ENCODE results near the gene ACADM.
"Not testable (repeated sequence)": the region's sequence is repeated elsewhere in the genome, so short reads cannot be mapped to it uniquely, and the experiment has no call there.

ACADM gene

DNA sequence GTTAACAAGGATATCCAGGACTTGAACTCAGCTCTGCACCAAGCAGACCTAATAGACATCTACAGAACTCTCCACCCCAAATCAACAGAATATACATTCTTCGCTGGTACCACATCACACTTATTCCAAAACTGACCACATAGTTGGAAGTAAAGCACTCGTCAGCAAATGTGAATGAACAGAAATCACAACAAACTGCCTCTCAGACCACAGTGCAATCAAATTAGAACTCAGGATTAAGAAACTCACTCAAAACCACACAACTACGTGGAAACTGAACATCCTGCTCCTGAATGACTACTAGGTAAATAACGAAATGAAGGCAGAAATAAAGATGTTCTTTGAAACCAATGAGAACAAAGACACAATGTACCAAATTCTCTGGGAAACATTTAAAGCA is 55.7 kb downstream of the ACADM start:
- H3K27ac ChIP-seq (ENCODE audit: low read length); H3K9me3 ChIP-seq (ENCODE audit: control insufficient read depth in 1 of 2, low read length in 2 of 2); H3K4me3 ChIP-seq (ENCODE audit: low read depth in 1 of 2, low read length in 2 of 2); H3K4me1 ChIP-seq (ENCODE audit: control insufficient read depth in 1 of 2, insufficient read depth in 2 of 2, low read length in 2 of 2); H3K36me3 ChIP-seq (ENCODE audit: control insufficient read depth in 1 of 2, insufficient read depth in 2 of 2, low read length in 2 of 2); H3K27me3 ChIP-seq (ENCODE audit: low read depth, low read length): not testable (repeated sequence)

DNA sequence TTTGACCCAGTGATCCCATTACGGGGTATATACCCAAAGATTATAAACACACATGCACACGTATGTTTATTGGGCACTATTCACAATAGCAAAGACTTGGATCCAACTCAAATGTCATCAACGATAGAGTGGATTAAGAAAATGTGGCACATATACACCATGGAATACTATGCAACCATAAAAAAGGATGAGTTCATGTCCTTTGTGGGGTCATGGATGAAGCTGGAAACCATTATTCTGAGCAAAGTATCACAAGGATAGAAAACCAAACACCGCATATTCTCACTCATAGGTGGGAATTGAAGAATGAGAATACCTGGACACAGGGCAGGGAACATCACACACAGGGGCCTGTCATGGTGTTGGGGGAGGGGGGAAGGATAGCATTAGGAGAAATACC is 59.4 kb downstream of the ACADM start:
- H3K27ac ChIP-seq (ENCODE audit: low read length); H3K4me3 ChIP-seq (ENCODE audit: low read depth in 1 of 2, low read length in 2 of 2); H3K27me3 ChIP-seq (ENCODE audit: low read depth, low read length); H3K36me3 ChIP-seq (ENCODE audit: control insufficient read depth in 1 of 2, insufficient read depth in 2 of 2, low read length in 2 of 2); H3K9me3 ChIP-seq (ENCODE audit: control insufficient read depth in 1 of 2, low read length in 2 of 2): not testable (repeated sequence)
- peaks cover 4 to 17% of the 10 kb centered on the region in 2 donors for H3K4me1 ChIP-seq (ENCODE audit: control insufficient read depth in 1 of 2, insufficient read depth in 2 of 2, low read length in 2 of 2)

DNA sequence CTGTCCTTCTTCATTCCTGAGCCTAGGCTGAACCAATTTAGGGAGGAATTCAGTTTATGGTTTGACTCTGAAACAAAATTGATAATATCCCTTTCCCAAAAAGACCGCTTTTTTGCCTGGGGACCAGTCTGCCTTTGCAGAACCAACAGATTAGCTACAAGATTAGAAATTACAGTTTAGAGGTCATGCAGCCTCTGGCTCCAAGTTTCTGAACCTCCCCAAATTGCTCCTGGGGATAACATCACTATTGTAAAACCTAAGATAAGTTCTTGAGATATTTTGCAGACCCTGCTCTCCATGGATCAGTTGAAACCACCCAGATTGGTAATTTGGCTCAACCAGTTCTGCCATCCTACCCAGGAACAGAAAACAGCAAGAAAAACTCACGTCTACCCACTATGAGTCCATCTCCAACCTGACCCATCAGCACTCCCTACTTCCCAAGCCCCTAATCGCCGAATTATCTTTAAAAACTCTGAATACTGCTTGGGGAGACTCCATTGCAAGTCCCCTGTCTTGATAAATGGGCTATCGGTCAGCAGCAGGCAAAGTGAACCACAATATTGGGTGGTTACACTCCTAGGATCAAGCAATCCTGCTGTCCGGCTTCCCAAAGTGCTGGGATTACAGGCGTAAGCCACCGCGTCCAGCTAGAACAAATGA is 60.9 kb downstream of the ACADM start:
- H3K27ac ChIP-seq (ENCODE audit: low read length), result peak overlapping the region; percentile 97
- no peaks in the 10 kb centered on the region for H3K27me3 ChIP-seq (ENCODE audit: low read depth, low read length)
- H3K36me3 ChIP-seq (ENCODE audit: control insufficient read depth in 1 of 2, insufficient read depth in 2 of 2, low read length in 2 of 2), result peaks cover 5 to 16% of the 10 kb centered on the region in 2 donors
- peak overlapping the region; percentile 80 to 96 for H3K4me3 ChIP-seq (ENCODE audit: low read depth in 1 of 2, low read length in 2 of 2)
- no peaks in the 10 kb centered on the region for H3K9me3 ChIP-seq (ENCODE audit: control insufficient read depth in 1 of 2, low read length in 2 of 2)
- peaks cover 9 to 29% of the 10 kb centered on the region in 2 donors for H3K4me1 ChIP-seq (ENCODE audit: control insufficient read depth in 1 of 2, insufficient read depth in 2 of 2, low read length in 2 of 2)

DNA sequence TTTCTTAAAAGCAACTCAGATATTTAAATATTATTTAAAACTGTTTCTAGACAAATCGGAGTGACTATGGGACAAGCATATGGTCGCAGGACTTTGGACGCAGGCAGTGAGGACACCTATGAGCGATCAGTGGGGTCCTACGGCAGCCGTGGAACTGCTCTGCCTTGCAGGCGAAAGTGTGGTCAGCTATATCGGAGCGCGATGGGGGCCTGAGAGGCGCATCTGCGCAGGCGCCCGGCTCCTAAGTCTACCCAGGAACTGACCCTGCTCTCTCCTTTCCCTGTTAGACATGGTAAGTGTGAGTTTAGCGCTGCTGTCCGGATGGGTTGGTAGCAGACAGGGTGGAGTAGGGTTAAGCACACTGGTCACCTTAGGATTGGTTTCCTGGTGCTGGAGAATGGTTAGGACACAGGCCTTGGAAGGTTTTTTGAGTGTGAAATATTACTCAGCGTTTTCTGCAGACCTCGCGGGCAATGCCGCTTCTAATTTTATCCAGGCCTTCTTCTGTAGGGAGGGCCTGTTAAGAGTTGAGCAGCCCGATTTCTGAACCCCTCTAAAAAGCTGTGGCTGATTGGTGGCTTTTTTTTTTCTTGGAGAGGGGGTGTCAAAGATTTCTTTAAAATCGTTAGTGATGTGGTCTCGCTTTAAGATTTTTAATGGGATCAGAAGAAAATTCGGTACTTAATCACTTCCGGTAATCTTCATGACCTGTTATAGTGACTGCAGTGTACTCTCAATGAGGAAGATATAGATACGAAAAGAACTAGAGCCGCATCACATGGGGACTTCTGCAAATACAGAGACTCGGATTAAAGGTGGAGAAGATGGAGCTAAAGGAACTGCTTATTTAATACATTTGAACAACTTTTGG is 61.7 kb downstream of the ACADM start, which contains the start of gene RABGGTB:
RABGGTB (plus strand) TSS at position 274 of the 871 bp plus-strand sequence; CDS start at position 290, 16 bp downstream.
- Histone ChIP-seq H3K4me3 (ENCODE audit: low read depth in 1 of 2, low read length in 2 of 2) (peak within 1 kb of the TSS; percentile 80 to 96), H3K4me1 (ENCODE audit: control insufficient read depth in 1 of 2, insufficient read depth in 2 of 2, low read length in 2 of 2) (peaks cover 9 to 34% of the 10 kb centered on the region in 2 donors), H3K27me3 (ENCODE audit: low read depth, low read length) (no peaks in the 10 kb centered on the region), H3K27ac (ENCODE audit: low read length) (peak within 1 kb of the TSS; percentile 97), H3K36me3 (ENCODE audit: control insufficient read depth in 1 of 2, insufficient read depth in 2 of 2, low read length in 2 of 2) (peaks cover 9 to 21% of the 10 kb centered on the region in 2 donors), H3K9me3 (ENCODE audit: control insufficient read depth in 1 of 2, low read length in 2 of 2) (no peaks in the 10 kb centered on the region)

DNA sequence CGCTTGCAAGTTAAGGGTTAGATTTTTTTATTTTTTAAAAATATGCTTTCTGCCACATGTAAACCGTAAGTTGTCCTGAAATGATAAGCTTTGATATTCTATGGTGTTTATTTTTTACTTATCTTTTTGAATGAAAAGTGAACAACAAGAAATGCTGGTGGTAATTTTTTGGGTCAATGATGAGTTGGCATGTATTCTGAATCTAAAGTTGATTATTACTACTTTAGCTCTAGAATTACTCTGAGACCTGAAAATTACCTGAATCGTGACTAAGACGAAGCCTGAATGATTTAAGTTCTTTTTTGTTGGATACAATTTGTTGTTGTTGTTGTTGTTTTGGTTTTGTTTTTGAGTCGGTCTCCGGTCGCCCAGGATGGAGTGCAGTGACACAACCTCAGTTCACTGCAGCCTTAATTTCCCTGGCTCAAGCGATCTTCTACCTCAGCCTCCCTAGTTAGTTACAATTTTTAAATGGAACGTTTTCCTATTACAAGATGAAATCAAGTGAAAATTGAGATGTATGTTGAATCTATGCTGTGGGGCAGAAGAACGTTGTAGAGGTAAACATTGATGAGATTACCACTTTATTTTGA is 62.5 kb downstream of the ACADM start:
- H3K27me3 ChIP-seq (ENCODE audit: low read depth, low read length), result no peaks in the 10 kb centered on the region
- H3K9me3 ChIP-seq (ENCODE audit: control insufficient read depth in 1 of 2, low read length in 2 of 2), result no peaks in the 10 kb centered on the region
- peak overlapping the region; percentile 97 for H3K27ac ChIP-seq (ENCODE audit: low read length)
- peak overlapping the region; percentile 80 to 96 for H3K4me3 ChIP-seq (ENCODE audit: low read depth in 1 of 2, low read length in 2 of 2)
- H3K4me1 ChIP-seq (ENCODE audit: control insufficient read depth in 1 of 2, insufficient read depth in 2 of 2, low read length in 2 of 2), result peaks cover 9 to 34% of the 10 kb centered on the region in 2 donors
- H3K36me3 ChIP-seq (ENCODE audit: control insufficient read depth in 1 of 2, insufficient read depth in 2 of 2, low read length in 2 of 2), result peaks cover 17 to 29% of the 10 kb centered on the region in 2 donors

DNA sequence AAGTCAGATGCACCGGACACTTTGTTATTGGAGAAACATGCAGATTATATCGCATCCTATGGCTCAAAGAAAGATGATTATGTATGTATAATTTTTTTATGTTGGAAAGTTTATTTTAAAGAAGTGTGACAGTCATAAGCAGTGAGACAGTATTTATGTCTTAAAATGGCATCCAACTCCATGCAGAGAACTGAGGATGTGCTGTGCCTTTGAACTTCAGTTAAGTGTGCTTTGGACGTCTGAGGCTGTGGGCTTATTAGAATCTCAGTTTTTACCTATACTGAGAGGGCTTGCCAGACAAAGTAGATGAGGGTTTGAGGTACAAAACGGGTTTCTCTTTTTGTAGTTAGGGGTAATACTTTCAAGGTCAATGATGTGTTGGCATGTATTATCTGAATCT is 63.0 kb downstream of the ACADM start:
- Histone ChIP-seq H3K4me3 (ENCODE audit: low read depth in 1 of 2, low read length in 2 of 2) (peak overlapping the region; percentile 80 to 96), H3K27me3 (ENCODE audit: low read depth, low read length) (no peaks in the 10 kb centered on the region), H3K27ac (ENCODE audit: low read length) (peak overlapping the region; percentile 97), H3K9me3 (ENCODE audit: control insufficient read depth in 1 of 2, low read length in 2 of 2) (no peaks in the 10 kb centered on the region), H3K4me1 (ENCODE audit: control insufficient read depth in 1 of 2, insufficient read depth in 2 of 2, low read length in 2 of 2) (peaks cover 9 to 34% of the 10 kb centered on the region in 2 donors), H3K36me3 (ENCODE audit: control insufficient read depth in 1 of 2, insufficient read depth in 2 of 2, low read length in 2 of 2) (peaks cover 22 to 34% of the 10 kb centered on the region in 2 donors)

DNA sequence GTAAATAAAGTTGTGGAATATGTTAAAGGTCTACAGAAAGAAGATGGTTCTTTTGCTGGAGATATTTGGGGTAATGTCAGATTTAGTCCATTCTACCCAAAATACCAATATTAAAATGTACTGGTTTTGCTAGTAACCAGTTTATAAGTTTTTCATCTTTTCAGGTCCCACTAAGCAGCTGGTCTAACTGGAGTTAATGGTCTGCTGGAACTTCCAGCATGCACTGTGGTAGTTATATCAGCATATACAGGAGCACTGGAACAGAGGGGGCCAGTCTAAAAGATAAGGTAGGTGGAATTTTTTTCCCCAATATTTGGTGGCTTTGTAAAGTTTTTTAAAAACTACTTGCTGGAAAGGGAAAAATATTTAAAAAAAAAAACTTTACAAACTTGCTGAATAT is 65.5 kb downstream of the ACADM start:
- H3K4me3 ChIP-seq (ENCODE audit: low read depth in 1 of 2, low read length in 2 of 2), result no peak overlapping the region
- no peaks in the 10 kb centered on the region for H3K9me3 ChIP-seq (ENCODE audit: control insufficient read depth in 1 of 2, low read length in 2 of 2)
- H3K27me3 ChIP-seq (ENCODE audit: low read depth, low read length), result no peaks in the 10 kb centered on the region
- peaks cover 36 to 53% of the 10 kb centered on the region in 2 donors for H3K36me3 ChIP-seq (ENCODE audit: control insufficient read depth in 1 of 2, insufficient read depth in 2 of 2, low read length in 2 of 2)
- peaks cover 9 to 34% of the 10 kb centered on the region in 2 donors for H3K4me1 ChIP-seq (ENCODE audit: control insufficient read depth in 1 of 2, insufficient read depth in 2 of 2, low read length in 2 of 2)
- H3K27ac ChIP-seq (ENCODE audit: low read length), result no peak overlapping the region

DNA sequence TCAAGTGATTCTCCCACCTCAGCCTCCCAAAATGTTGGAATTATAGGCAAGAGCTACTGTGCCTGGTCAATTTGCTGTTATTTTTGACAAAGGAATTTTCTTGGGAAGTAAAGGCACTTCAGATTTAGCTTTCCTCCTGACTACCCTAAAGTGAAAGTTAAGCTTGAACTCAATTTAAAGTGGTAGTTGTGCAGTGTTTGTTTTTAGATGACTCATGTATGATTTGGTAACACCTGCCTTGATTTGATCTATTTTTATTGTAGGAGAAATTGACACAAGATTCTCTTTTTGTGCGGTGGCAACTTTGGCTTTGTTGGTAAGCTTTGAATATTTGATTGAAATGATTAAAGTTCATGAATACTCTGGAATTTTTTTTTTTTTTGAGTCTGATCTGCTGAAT is 66.5 kb downstream of the ACADM start:
- Histone ChIP-seq H3K4me3 (ENCODE audit: low read depth in 1 of 2, low read length in 2 of 2) (peak overlapping the region in 1 of 2 donors; percentile 9), H3K9me3 (ENCODE audit: control insufficient read depth in 1 of 2, low read length in 2 of 2) (no peaks in the 10 kb centered on the region), H3K4me1 (ENCODE audit: control insufficient read depth in 1 of 2, insufficient read depth in 2 of 2, low read length in 2 of 2) (peaks cover 9 to 34% of the 10 kb centered on the region in 2 donors), H3K27me3 (ENCODE audit: low read depth, low read length) (no peaks in the 10 kb centered on the region), H3K27ac (ENCODE audit: low read length) (no peak overlapping the region), H3K36me3 (ENCODE audit: control insufficient read depth in 1 of 2, insufficient read depth in 2 of 2, low read length in 2 of 2) (peaks cover 45 to 60% of the 10 kb centered on the region in 2 donors)

DNA sequence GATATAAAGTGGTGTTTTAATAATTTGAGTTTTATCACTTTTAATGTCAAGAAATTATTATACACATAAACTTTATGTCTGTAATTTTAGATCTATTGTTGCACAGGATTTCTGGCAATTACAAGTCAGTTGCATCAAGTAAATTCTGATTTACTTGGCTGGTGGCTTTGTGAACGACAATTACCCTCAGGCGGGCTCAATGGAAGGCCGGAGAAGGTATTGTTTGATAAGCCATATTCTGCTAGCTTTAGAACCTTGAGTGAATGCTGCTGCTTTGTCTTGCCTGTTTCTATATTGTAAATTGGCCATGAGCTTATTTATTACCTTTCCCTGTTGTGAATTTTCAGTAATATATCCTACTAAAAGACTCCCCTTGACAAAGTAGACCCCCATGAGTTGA is 67.6 kb downstream of the ACADM start:
- Histone ChIP-seq H3K27me3 (ENCODE audit: low read depth, low read length) (no peaks in the 10 kb centered on the region), H3K27ac (ENCODE audit: low read length) (no peak overlapping the region), H3K4me1 (ENCODE audit: control insufficient read depth in 1 of 2, insufficient read depth in 2 of 2, low read length in 2 of 2) (peaks cover 9 to 34% of the 10 kb centered on the region in 2 donors), H3K36me3 (ENCODE audit: control insufficient read depth in 1 of 2, insufficient read depth in 2 of 2, low read length in 2 of 2) (peaks cover 48 to 65% of the 10 kb centered on the region in 2 donors), H3K9me3 (ENCODE audit: control insufficient read depth in 1 of 2, low read length in 2 of 2) (no peaks in the 10 kb centered on the region), H3K4me3 (ENCODE audit: low read depth in 1 of 2, low read length in 2 of 2) (no peak overlapping the region)

DNA sequence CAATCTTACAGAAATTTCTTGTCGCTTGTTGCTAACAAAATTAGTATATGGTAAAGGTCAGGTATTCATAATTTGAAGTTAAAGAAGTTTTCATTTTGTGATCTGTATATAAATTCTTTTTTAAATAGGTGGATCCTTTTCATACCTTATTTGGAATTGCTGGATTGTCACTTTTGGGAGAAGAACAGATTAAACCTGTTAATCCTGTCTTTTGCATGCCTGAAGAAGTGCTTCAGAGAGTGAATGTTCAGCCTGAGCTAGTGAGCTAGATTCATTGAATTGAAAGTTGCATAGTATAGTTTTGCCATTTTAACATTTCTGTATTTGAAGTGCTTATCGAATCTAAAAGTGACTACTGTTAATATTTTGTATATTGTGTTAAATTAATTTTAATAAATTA is 69.9 kb downstream of the ACADM start:
- no peak overlapping the region for H3K27ac ChIP-seq (ENCODE audit: low read length)
- no peaks in the 10 kb centered on the region for H3K27me3 ChIP-seq (ENCODE audit: low read depth, low read length)
- H3K4me3 ChIP-seq (ENCODE audit: low read depth in 1 of 2, low read length in 2 of 2), result no peak overlapping the region
- H3K36me3 ChIP-seq (ENCODE audit: control insufficient read depth in 1 of 2, insufficient read depth in 2 of 2, low read length in 2 of 2), result peaks cover 48 to 57% of the 10 kb centered on the region in 2 donors
- H3K9me3 ChIP-seq (ENCODE audit: control insufficient read depth in 1 of 2, low read length in 2 of 2), result no peaks in the 10 kb centered on the region
- H3K4me1 ChIP-seq (ENCODE audit: control insufficient read depth in 1 of 2, insufficient read depth in 2 of 2, low read length in 2 of 2), result peaks cover 6 to 13% of the 10 kb centered on the region in 2 donors

DNA sequence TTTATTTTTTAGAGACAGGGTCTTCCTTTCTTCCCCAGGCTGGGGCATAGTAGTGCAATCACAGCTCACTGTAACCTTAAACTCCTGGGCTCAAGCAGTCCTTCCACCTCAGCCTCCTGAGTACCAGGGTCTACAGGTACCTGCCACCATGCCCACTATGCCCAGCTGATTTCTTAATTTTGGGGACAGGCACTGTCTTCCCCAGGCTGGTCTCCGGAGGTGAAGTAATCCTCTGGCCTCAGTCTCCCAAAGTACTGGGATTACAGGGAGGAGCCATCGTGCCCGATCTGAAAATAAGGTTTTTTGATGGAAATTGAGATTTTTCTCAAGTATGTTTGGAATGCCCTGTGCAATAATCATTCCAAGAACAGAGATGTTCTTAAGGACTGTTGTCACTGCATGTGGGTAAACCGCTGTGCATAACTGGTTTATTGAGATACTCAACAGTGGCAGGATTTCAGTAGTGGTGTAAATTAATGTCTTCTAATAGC is 71.2 kb downstream of the ACADM start:
- peaks cover 0 to 2% of the 10 kb centered on the region in 2 donors for H3K4me1 ChIP-seq (ENCODE audit: control insufficient read depth in 1 of 2, insufficient read depth in 2 of 2, low read length in 2 of 2)
- H3K27me3 ChIP-seq (ENCODE audit: low read depth, low read length), result no peaks in the 10 kb centered on the region
- H3K36me3 ChIP-seq (ENCODE audit: control insufficient read depth in 1 of 2, insufficient read depth in 2 of 2, low read length in 2 of 2), result peaks cover 40 to 48% of the 10 kb centered on the region in 2 donors
- H3K4me3 ChIP-seq (ENCODE audit: low read depth in 1 of 2, low read length in 2 of 2), result no peak overlapping the region
- no peaks in the 10 kb centered on the region for H3K9me3 ChIP-seq (ENCODE audit: control insufficient read depth in 1 of 2, low read length in 2 of 2)
- H3K27ac ChIP-seq (ENCODE audit: low read length), result no peak overlapping the region
